H9 (cell line): ENCODE results near the gene MROH7. TPM values are rescaled to one million over a fixed set of nuclear protein-coding genes. Genes with fewer than 3 reads are reported as not detected.

Source experiments
- DNase-seq: peaks from one replicate; pipeline ENCODE4 v3.0.0-alpha.2; 2017
- H2AFZ ChIP-seq: one replicate; pipeline ENCODE4 v1.6.1; 2013; ENCODE audit warnings: mild to moderate bottlenecking, low read length, control low read depth, moderate library complexity
- H2AK5ac ChIP-seq: 2 replicates; pipeline ENCODE4 v1.6.1; 2013; ENCODE audit warnings: low read length, control low read depth, mixed read lengths; ENCODE audit not compliant: insufficient read length
- H2BK120ac ChIP-seq: one replicate; pipeline ENCODE4 v1.6.1; 2013; ENCODE audit warnings: low read depth, mild to moderate bottlenecking, low read length, control low read depth, inconsistent platforms; ENCODE audit not compliant: poor library complexity, severe bottlenecking
- H2BK12ac ChIP-seq: 2 replicates; pipeline ENCODE4 v1.6.1; 2013; ENCODE audit warnings: low read length, control low read depth, mixed read lengths, low read depth; ENCODE audit not compliant: insufficient read length
- H2BK15ac ChIP-seq: 2 replicates; pipeline ENCODE4 v1.6.1; 2013; ENCODE audit warnings: low read depth, low read length, control low read depth
- H2BK20ac ChIP-seq: one replicate; pipeline ENCODE4 v1.6.1; 2013; ENCODE audit warnings: low read depth, mild to moderate bottlenecking, low read length, control low read depth, inconsistent platforms; ENCODE audit not compliant: poor library complexity, severe bottlenecking
- H2BK5ac ChIP-seq: 2 replicates; pipeline ENCODE4 v1.6.1; 2013; ENCODE audit warnings: low read length, control low read depth, mixed read lengths; ENCODE audit not compliant: insufficient read length
- H3K14ac ChIP-seq: 2 replicates; pipeline ENCODE4 v1.6.1; 2013; ENCODE audit warnings: low read length, control low read depth; ENCODE audit not compliant: insufficient read depth
- H3K18ac ChIP-seq: 2 replicates; pipeline ENCODE4 v1.6.1; 2013; ENCODE audit warnings: low read depth, mild to moderate bottlenecking, mixed read lengths, low read length, control low read depth; ENCODE audit not compliant: insufficient read length
- H3K23ac ChIP-seq: 2 replicates; pipeline ENCODE4 v1.6.1; 2013; ENCODE audit warnings: low read length, control low read depth, mixed read lengths, low read depth; ENCODE audit not compliant: insufficient read length
- H3K23me2 ChIP-seq: 2 replicates; pipeline ENCODE4 v1.6.1; 2013; ENCODE audit warnings: low read depth, mild to moderate bottlenecking, mixed read lengths, low read length, control low read depth; ENCODE audit not compliant: insufficient read length, poor library complexity, severe bottlenecking
- H3K27ac ChIP-seq: 2 replicates; pipeline ENCODE4 v1.5.1; 2013; ENCODE audit warnings: low read length, control low read depth, mixed read lengths, low read depth; ENCODE audit not compliant: insufficient read length
- H3K27me3 ChIP-seq: 2 replicates; pipeline ENCODE4 v1.6.1; 2013; ENCODE audit warnings: low read length, control low read depth, inconsistent platforms; ENCODE audit not compliant: insufficient read depth
- H3K4ac ChIP-seq: 2 replicates; pipeline ENCODE4 v1.6.1; 2013; ENCODE audit warnings: low read depth, mild to moderate bottlenecking, control low read depth, inconsistent platforms, low read length, moderate library complexity
- H3K4me1 ChIP-seq: 2 replicates; pipeline ENCODE4 v1.6.1; 2013; ENCODE audit warnings: low read length, control low read depth, inconsistent platforms; ENCODE audit not compliant: insufficient read depth
- H3K4me2 ChIP-seq: 2 replicates; pipeline ENCODE4 v1.6.1; 2013; ENCODE audit warnings: low read length, control low read depth, mixed read lengths; ENCODE audit not compliant: insufficient read length, insufficient read depth
- H3K56ac ChIP-seq: 2 replicates; pipeline ENCODE4 v1.6.1; 2013; ENCODE audit warnings: low read depth, mild to moderate bottlenecking, mixed read lengths, low read length, control low read depth; ENCODE audit not compliant: insufficient read length
- H3K79me1 ChIP-seq: 2 replicates; pipeline ENCODE4 v1.6.1; 2013; ENCODE audit warnings: low read depth, mild to moderate bottlenecking, moderate library complexity, low read length, control low read depth, inconsistent platforms; ENCODE audit not compliant: insufficient read depth, poor library complexity, severe bottlenecking
- H3K79me2 ChIP-seq: 2 replicates; pipeline ENCODE4 v1.6.1; 2013; ENCODE audit warnings: low read length, control low read depth, inconsistent platforms; ENCODE audit not compliant: insufficient read depth
- H3K9ac ChIP-seq: 2 replicates; pipeline ENCODE4 v1.6.1; 2013; ENCODE audit warnings: low read length, control low read depth, mixed read lengths; ENCODE audit not compliant: insufficient read length; ENCODE audit errors: extremely low read depth
- H3K9me3 ChIP-seq: one replicate; pipeline ENCODE4 v1.6.1; 2013; ENCODE audit warnings: low read depth, low read length, inconsistent platforms; ENCODE audit not compliant: control insufficient read depth
- H3T11ph ChIP-seq: one replicate; pipeline ENCODE4 v1.6.1; 2013; ENCODE audit warnings: mild to moderate bottlenecking, low read length, control low read depth, inconsistent platforms
- H4K20me1 ChIP-seq: one replicate; pipeline ENCODE4 v1.6.1; 2013; ENCODE audit not compliant: control insufficient read depth, insufficient read length, insufficient read depth
- H4K5ac ChIP-seq: 2 replicates; pipeline ENCODE4 v1.6.1; 2013; ENCODE audit warnings: low read depth, mild to moderate bottlenecking, mixed read lengths, low read length, control low read depth; ENCODE audit not compliant: insufficient read length
- H4K8ac ChIP-seq: replicated peaks from 2 replicates; pipeline ENCODE4 v1.6.1; 2013; ENCODE audit warnings: low read length, control low read depth, mixed read lengths, low read depth; ENCODE audit not compliant: insufficient read length
- H4K91ac ChIP-seq: 2 replicates; pipeline ENCODE4 v1.6.1; 2013; ENCODE audit warnings: low read depth, mild to moderate bottlenecking, moderate library complexity, mixed read lengths, low read length, control low read depth; ENCODE audit not compliant: insufficient read length
- H3K27ac Mint-ChIP-seq, 3 experiments: 2 replicates in 2 of 3; 3 replicates in 1 of 3; pipeline ENCODE4 v1.8.0; 2020 to 2021; ENCODE audit warnings: mixed read lengths in 3 of 3, mild to moderate bottlenecking in 1 of 3, moderate library complexity in 1 of 3
- H3K27me3 Mint-ChIP-seq: 2 replicates; pipeline ENCODE4 v1.8.0; 2021; ENCODE audit warnings: low read depth, mild to moderate bottlenecking, moderate library complexity, mixed read lengths
- H3K36me3 Mint-ChIP-seq, 3 experiments: 2 replicates in 2 of 3; 3 replicates in 1 of 3; pipeline ENCODE4 v1.8.0; 2020 to 2021; ENCODE audit warnings: low read depth in 3 of 3, mixed read lengths in 3 of 3; ENCODE audit not compliant: insufficient read depth in 1 of 3
- H3K4me1 Mint-ChIP-seq, 2 experiments: 2 replicates each; pipeline ENCODE4 v1.8.0; 2020; ENCODE audit warnings: mixed read lengths in 2 of 2
- H3K4me3 Mint-ChIP-seq, 2 experiments: 2 replicates in 1 of 2; 3 replicates in 1 of 2; pipeline ENCODE4 v1.8.0; 2020 to 2021; ENCODE audit warnings: mild to moderate bottlenecking in 2 of 2, mixed read lengths in 2 of 2, moderate library complexity in 1 of 2
- H3K9me3 Mint-ChIP-seq, 2 experiments: 2 replicates in 1 of 2; 3 replicates in 1 of 2; pipeline ENCODE4 v1.8.0; 2020; ENCODE audit warnings: mild to moderate bottlenecking in 2 of 2, mixed read lengths in 2 of 2, moderate library complexity in 1 of 2
- CTCF ChIP-seq: fragments of 200-600 bp; sonication (generic); conservative IDR thresholded peaks from 3 replicates; pipeline ENCODE4 v1.8.0; 2021; ENCODE audit warnings: antibody characterized with exemption, mild to moderate bottlenecking
- WGBS: extraction: QIAGEN DNeasy Blood & Tissue Kit; methylation state at CpG from one replicate; pipeline ENCODE4 v1.1.7; 2013; ENCODE audit warnings: missing lambda C conversion rate, low lambda C conversion rate, mixed read lengths; ENCODE audit not compliant: insufficient read length; ENCODE audit errors: extremely low coverage; 5-methylcytosine and 5-hydroxymethylcytosine counted together
- total RNA-seq: library from RNA; stranded (reverse); gene quantifications from 2 replicates; pipeline ENCODE4 v1.2.1, GENCODE V29; 2021

Gene MROH7
- total RNA-seq, 1 experiment from 2014 or later: 0.09 TPM

GRCh38 chr1:54728027-54728426 lies 86.4 kb downstream of the MROH7 start:
- Histone ChIP-seq H3K27me3 (no peaks in the 10 kb centered on the region), H2BK5ac (no peak overlapping the region), H3K4me1 (no peaks in the 10 kb centered on the region), H2BK15ac (no peak overlapping the region), H4K20me1 (no peaks in the 10 kb centered on the region), H3K23me2 (no peaks in the 10 kb centered on the region), H2AFZ (no peak overlapping the region), H3K56ac (no peak overlapping the region), H3K79me2 (no peaks in the 10 kb centered on the region), H3K79me1 (no peaks in the 10 kb centered on the region), H2AK5ac (no peak overlapping the region), H2BK12ac (no peak overlapping the region), H2BK120ac (no peak overlapping the region), H4K8ac (no peak overlapping the region), H4K91ac (no peak overlapping the region), H2BK20ac (no peak overlapping the region), H3K4me2 (no peak overlapping the region), H3K27ac (no peak overlapping the region), H3K14ac (no peak overlapping the region), H4K5ac (no peak overlapping the region), H3K9me3 (no peaks in the 10 kb centered on the region), H3K18ac (no peak overlapping the region), H3K4ac (no peak overlapping the region), H3T11ph (no peak overlapping the region), H3K23ac (no peak overlapping the region), H3K9ac (no peak overlapping the region)
- Mint-ChIP-seq H3K4me3 (no peak overlapping the region), H3K4me1 (no peaks in the 10 kb centered on the region), H3K27ac (no peak overlapping the region; a peak in 1 of 7 replicates), H3K36me3 (peaks cover 45 to 84% (median 75%) of the 10 kb centered on the region in 3 experiments), H3K9me3 (peaks cover 0 to 4% of the 10 kb centered on the region in 2 experiments; a peak in 1 of 5 replicates), H3K27me3 (no peaks in the 10 kb centered on the region)
- no CpG with 5 or more reads among the region's 3 CpGs for WGBS
- TF ChIP-seq CTCF: no peak
- DNase-seq: no peak
